CD4-positive, CD25-positive, alpha-beta regulatory T cell (primary cell): ENCODE results near the gene RINL. TPM values are rescaled to one million over a fixed set of nuclear protein-coding genes. Genes with fewer than 3 reads are reported as not detected.
A peak's percentile ranks its signal among the peaks of the same experiment; 100 is the strongest.

Experiments
- ATAC-seq, 2 donors: fragments of 150-1000 bp; cut with Tn5 transposase; one replicate each; pipeline ENCODE4 v1.10.0; 2021; ENCODE audit warnings: low read depth in 2 of 2, moderate number of reproducible peaks in 2 of 2, moderate library complexity in 1 of 2
- DNase-seq, 3 donors: peaks; one replicate each; pipeline versions ENCODE4 v3.0.0 to v3.0.0-alpha.2; 2012 to 2022; ENCODE audit warnings: mixed read lengths in 1 of 3
- H3K27ac ChIP-seq: one replicate; pipeline ENCODE4 v1.7.0; 2013; ENCODE audit warnings: mild to moderate bottlenecking, low read length; ENCODE audit not compliant: insufficient read depth, poor library complexity, severe bottlenecking
- H3K27me3 ChIP-seq: one replicate; pipeline ENCODE4 v1.7.0; 2013; ENCODE audit warnings: low read length; ENCODE audit not compliant: control insufficient read depth, insufficient read depth
- H3K36me3 ChIP-seq: one replicate; pipeline ENCODE4 v1.7.0; 2013; ENCODE audit warnings: mild to moderate bottlenecking, low read length, moderate library complexity; ENCODE audit not compliant: control insufficient read depth, insufficient read depth
- H3K4me1 ChIP-seq: 2 replicates; pipeline ENCODE4 v1.7.0; 2013; ENCODE audit warnings: mild to moderate bottlenecking, low read length; ENCODE audit not compliant: insufficient read depth, control insufficient read depth, poor library complexity, severe bottlenecking
- H3K4me3 ChIP-seq: one replicate; pipeline ENCODE4 v1.7.0; 2013; ENCODE audit warnings: low read depth, mild to moderate bottlenecking, low read length, moderate library complexity
- H3K9me3 ChIP-seq, 2 experiments: 1 replicate in 1 of 2; 2 replicates in 1 of 2; pipeline ENCODE4 v1.7.0; 2013; ENCODE audit warnings: low read length in 2 of 2, mild to moderate bottlenecking in 1 of 2, moderate library complexity in 1 of 2; ENCODE audit not compliant: control insufficient read depth in 2 of 2
- H3K27ac Mint-ChIP-seq, 3 donors: one replicate each; pipeline ENCODE4 v1.8.0; 2020 to 2022; ENCODE audit warnings: mild to moderate bottlenecking in 3 of 3, mixed read lengths in 3 of 3, moderate library complexity in 2 of 3
- H3K27me3 Mint-ChIP-seq: one replicate; pipeline ENCODE4 v1.8.0; 2022; ENCODE audit warnings: mild to moderate bottlenecking, mixed read lengths
- H3K36me3 Mint-ChIP-seq: one replicate; pipeline ENCODE4 v1.8.0; 2020; ENCODE audit warnings: mixed read lengths
- H3K4me1 Mint-ChIP-seq, 4 donors: one replicate each; pipeline ENCODE4 v1.8.0; 2020 to 2022; ENCODE audit warnings: mixed read lengths in 4 of 4, mild to moderate bottlenecking in 1 of 4
- H3K4me3 Mint-ChIP-seq, 4 donors: one replicate each; pipeline ENCODE4 v1.8.0; 2020 to 2022; ENCODE audit warnings: mild to moderate bottlenecking in 4 of 4, mixed read lengths in 4 of 4, moderate library complexity in 3 of 4
- H3K9me3 Mint-ChIP-seq, 7 donors: one replicate each; pipeline ENCODE4 v1.8.0; 2020 to 2022; ENCODE audit warnings: mixed read lengths in 7 of 7, mild to moderate bottlenecking in 3 of 7, moderate library complexity in 2 of 7
- polyA plus RNA-seq, 4 donors: library from polyadenylated mRNA; unstranded; fragments of 300-500 nt; fragmentation: Illumina TruSeq; gene quantifications; one replicate each; pipeline ENCODE4 v1.2.3, GENCODE V29; 2021
- total RNA-seq: library from RNA; stranded (reverse); gene quantifications from one replicate; pipeline ENCODE4 v1.2.3, GENCODE V29; 2022

Gene RINL
- total and polyA plus RNA-seq, 5 donors from 2014 or later = 30.1 to 48.9 (median 38.5) TPM

DNA sequence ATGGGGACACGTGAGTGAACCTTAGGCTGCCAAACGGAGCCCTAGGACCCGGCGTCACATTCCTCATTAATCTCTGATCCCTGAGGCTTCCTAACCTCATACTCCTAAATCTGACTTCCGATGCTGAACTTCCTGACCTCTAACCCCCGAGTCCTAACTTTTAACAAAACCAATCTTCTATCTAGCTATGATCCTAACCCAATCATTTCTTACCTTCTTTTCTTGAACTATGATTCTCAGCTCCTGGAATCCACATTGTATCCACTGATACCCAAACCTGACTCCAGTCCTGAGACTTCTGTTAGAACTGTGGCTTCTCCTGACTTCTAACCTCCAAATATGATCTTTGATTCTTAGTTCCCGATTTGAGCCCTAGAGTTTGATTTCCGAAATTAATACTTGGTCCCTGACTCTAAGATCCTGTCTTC, 22.1 kb upstream of the RINL start:
- H3K9me3 Mint-ChIP-seq = peaks cover 0 to 1% (median 0%) of the 10 kb centered on the region in 7 donors
- H3K27me3 ChIP-seq = no peaks in the 10 kb centered on the region

DNA sequence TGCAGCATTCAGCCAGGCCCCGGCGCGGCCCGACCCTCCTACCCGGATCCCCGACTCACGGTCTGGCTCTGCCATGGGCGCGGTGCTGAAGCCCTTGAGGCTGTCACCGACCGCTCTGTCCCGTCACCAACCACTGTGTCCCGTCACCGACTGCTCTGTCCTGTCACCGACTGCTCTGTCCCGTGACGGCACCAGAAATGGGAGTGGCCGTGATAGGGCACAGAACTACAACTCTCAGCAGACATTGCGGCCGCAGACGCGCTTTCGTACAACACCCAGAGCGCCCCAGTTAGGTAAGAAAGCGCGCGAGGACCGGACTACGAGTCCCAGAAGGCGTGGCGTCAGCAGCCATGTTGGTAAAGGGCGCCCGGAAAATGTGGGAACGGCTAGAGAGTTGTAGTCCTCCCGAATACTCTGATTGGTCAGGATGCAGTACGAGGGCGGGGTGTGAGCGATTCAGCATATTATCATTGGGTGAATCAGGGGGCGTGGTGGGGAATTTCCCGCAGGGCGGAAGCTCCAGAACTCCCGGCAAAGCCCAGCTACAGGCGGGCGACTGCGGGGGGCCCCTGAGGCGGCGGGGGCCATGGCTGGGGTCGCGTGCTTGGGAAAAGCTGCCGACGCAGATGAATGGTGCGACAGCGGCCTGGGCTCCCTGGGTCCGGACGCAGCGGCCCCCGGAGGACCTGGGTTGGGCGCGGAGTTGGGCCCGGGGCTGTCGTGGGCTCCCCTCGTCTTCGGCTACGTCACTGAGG, 21.5 kb upstream of the RINL start, which contains the start of the genes NFKBIB and SIRT2:
Gene NFKBIB, plus strand, starts transcription at position 523 of the 755 bp plus-strand sequence. Its CDS starts 64 bp downstream, at position 587.
Gene SIRT2, minus strand, starts transcription at position 172 of the 755 bp plus-strand sequence. Its CDS starts 97 bp downstream, at position 75.
- Histone ChIP-seq H3K4me3 (peak within 1 kb of the TSS; percentile 92), H3K36me3 (peaks cover 3% of the 10 kb centered on the region), H3K27ac (peak within 1 kb of the TSS; percentile 99), H3K4me1 (peaks cover 32% of the 10 kb centered on the region), H3K9me3 (no peaks in the 10 kb centered on the region), H3K27me3 (no peaks in the 10 kb centered on the region)
- no peaks in the 10 kb centered on the region for H3K27me3 Mint-ChIP-seq
- ATAC-seq = peak; percentile 92 to 93
- H3K4me1 Mint-ChIP-seq = peaks cover 6 to 64% (median 33%) of the 10 kb centered on the region in 4 donors
- H3K36me3 Mint-ChIP-seq = peaks cover 9% of the 10 kb centered on the region
- peaks cover 0 to 1% (median 0%) of the 10 kb centered on the region in 7 donors for H3K9me3 Mint-ChIP-seq
- H3K4me3 Mint-ChIP-seq = peak within 1 kb of the TSS; percentile 91 to 99 (median 95)
- DNase-seq = peak; percentile 99 to 100 (median 100)
- peak within 1 kb of the TSS; percentile 95 to 99 (median 97) for H3K27ac Mint-ChIP-seq

More for the DNA sequence above, 22.1 kb upstream of the RINL start:
- no peak for DNase-seq
- Mint-ChIP-seq H3K27me3 (no peaks in the 10 kb centered on the region), H3K36me3 (peaks cover 12% of the 10 kb centered on the region), H3K4me3 (peak overlapping the region; percentile 91 to 99 (median 95)), H3K27ac (peak overlapping the region; percentile 95 to 97 (median 96)), H3K4me1 (peaks cover 6 to 63% (median 32%) of the 10 kb centered on the region in 4 donors)
- peaks cover 32% of the 10 kb centered on the region for H3K4me1 ChIP-seq
- H3K36me3 ChIP-seq = peaks cover 8% of the 10 kb centered on the region
- peak overlapping the region; percentile 92 for H3K4me3 ChIP-seq
- H3K27ac ChIP-seq = peak overlapping the region; percentile 99
- H3K9me3 ChIP-seq = no peaks in the 10 kb centered on the region
- ATAC-seq = no peak

DNA sequence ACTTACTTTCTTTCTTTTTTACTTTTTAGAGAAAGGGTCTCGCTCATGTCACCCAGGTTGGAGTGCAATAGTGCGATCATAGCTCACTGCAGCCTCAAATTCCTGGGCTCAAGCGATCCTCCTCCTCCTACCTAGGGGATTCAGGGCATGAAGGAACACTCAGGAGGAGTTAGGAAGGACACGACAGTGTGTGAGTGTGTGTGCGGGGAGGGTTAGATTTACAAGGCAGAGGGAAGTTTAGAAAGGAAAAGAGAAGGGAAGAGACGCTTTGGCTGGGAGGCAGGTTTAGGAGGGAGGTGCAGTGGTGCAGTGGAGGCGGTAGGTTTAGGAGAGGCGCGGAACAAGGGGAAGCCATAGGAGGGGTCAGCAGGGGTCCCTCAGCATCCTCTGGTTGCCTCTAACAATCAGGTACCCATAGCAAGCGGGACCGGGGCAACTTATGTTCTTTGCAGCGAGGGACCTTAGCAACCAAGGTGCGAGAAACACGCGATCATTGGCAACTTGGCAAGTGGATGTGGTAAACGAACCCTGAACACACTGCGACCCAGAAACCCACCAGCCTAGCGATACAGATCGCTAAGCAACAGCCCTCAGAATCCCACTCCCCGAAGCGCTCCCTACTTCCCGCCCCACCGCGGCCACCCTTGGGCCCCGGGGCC, 20.8 kb upstream of the RINL start:
- ATAC-seq = peak in 1 of 2 donors; percentile 0
- Histone ChIP-seq H3K9me3 (no peaks in the 10 kb centered on the region), H3K4me1 (peaks cover 32% of the 10 kb centered on the region), H3K4me3 (peak overlapping the region; percentile 90), H3K27me3 (no peaks in the 10 kb centered on the region), H3K27ac (peak overlapping the region; percentile 99), H3K36me3 (peaks cover 2% of the 10 kb centered on the region)
- H3K36me3 Mint-ChIP-seq = peaks cover 3% of the 10 kb centered on the region
- H3K27me3 Mint-ChIP-seq = no peaks in the 10 kb centered on the region
- H3K4me1 Mint-ChIP-seq = peaks cover 6 to 59% (median 29%) of the 10 kb centered on the region in 4 donors
- peak overlapping the region; percentile 93 to 99 (median 97) for H3K27ac Mint-ChIP-seq
- H3K4me3 Mint-ChIP-seq = peak overlapping the region; percentile 91 to 99 (median 95)
- peaks cover 0 to 1% (median 0%) of the 10 kb centered on the region in 7 donors for H3K9me3 Mint-ChIP-seq
- DNase-seq = no peak

DNA sequence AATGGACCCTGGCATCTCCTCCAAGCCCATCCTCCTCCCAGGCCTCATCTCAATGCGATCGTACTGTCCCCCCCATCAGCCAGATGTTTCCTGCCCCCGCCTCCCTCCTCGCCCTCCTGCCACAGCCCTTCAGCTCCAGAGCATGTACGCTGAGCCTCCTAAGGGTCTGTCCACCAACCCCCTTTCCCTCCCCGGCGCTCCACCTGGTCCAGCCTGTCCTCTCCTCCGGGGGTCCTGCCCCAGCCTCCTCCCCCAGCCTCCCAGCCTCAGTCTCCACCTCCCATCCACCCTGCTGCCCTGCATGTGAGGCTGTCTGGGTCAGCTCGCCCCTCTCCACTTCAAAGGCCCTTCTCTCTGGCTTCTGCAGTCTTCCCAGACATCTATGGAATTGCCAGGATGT, 16.9 kb upstream of the RINL start:
- Histone ChIP-seq H3K27me3 (no peaks in the 10 kb centered on the region), H3K27ac (no peak overlapping the region), H3K9me3 (no peaks in the 10 kb centered on the region), H3K4me1 (peaks cover 15% of the 10 kb centered on the region), H3K4me3 (no peak overlapping the region), H3K36me3 (peaks cover 14% of the 10 kb centered on the region)
- no peaks in the 10 kb centered on the region for H3K27me3 Mint-ChIP-seq
- peaks cover 5% of the 10 kb centered on the region for H3K36me3 Mint-ChIP-seq
- H3K9me3 Mint-ChIP-seq = no peaks in the 10 kb centered on the region
- peak overlapping the region in 1 of 3 donors; percentile 65 for H3K27ac Mint-ChIP-seq
- DNase-seq (no peak), ATAC-seq (no peak)
- H3K4me3 Mint-ChIP-seq = no peak overlapping the region
- peaks cover 0 to 33% (median 15%) of the 10 kb centered on the region in 4 donors for H3K4me1 Mint-ChIP-seq

DNA sequence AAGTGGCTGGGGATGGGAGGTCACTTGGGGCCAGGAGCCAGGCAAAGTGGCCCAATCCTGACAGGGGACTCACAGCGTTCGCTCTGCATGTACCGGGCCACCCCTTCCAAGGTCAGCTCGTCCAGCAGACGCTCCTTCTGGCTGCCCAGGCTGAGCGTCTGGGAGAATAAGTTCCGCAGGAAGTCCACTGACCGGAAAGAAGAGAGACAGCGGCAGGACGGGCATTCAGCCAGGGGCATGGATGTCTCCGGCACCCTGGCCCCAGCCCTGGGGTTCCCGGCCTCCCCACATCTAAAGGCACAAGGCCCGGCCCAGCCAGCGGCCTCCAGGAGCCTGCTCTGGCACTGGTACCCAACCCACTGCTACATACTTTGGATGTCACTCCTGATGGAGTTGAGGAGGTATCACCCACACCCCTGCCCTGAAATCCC, 15.3 kb upstream of the RINL start:
- peaks cover 29% of the 10 kb centered on the region for H3K36me3 ChIP-seq
- Mint-ChIP-seq H3K27ac (no peak overlapping the region), H3K9me3 (no peaks in the 10 kb centered on the region), H3K4me3 (no peak overlapping the region), H3K36me3 (peaks cover 5% of the 10 kb centered on the region), H3K27me3 (no peaks in the 10 kb centered on the region), H3K4me1 (peaks cover 0 to 21% (median 7%) of the 10 kb centered on the region in 4 donors)
- no peak overlapping the region for H3K27ac ChIP-seq
- no peak for DNase-seq
- H3K4me3 ChIP-seq = no peak overlapping the region
- no peak for ATAC-seq
- peaks cover 6% of the 10 kb centered on the region for H3K4me1 ChIP-seq
- no peaks in the 10 kb centered on the region for H3K27me3 ChIP-seq
- H3K9me3 ChIP-seq = no peaks in the 10 kb centered on the region

DNA sequence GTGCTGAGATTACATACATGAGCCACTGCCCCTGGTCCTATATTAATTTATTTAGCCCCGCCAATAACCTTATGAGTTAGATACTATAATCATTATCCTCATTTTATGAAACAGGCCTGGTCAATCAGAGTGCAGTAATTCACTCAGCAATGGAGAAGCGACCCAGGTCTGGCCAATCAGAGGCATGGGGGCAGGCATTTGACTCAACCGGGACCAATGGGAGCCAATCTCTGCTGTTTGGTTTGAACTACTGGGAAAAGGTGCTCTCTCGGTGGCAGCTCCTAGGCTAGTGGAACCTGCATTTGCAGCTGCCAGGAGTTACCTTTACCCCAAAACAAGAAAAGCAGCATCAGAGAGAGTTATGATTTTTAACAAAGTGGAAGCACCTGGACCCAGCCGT, 14.8 kb upstream of the RINL start:
- ATAC-seq (no peak), DNase-seq (no peak)
- Mint-ChIP-seq H3K36me3 (peaks cover 5% of the 10 kb centered on the region), H3K27ac (peak overlapping the region in 1 of 3 donors; percentile 48), H3K4me3 (peak overlapping the region in 1 of 4 donors; percentile 30), H3K27me3 (no peaks in the 10 kb centered on the region), H3K4me1 (peaks cover 0 to 21% (median 5%) of the 10 kb centered on the region in 4 donors), H3K9me3 (no peaks in the 10 kb centered on the region)
- Histone ChIP-seq H3K4me1 (peaks cover 3% of the 10 kb centered on the region), H3K27me3 (no peaks in the 10 kb centered on the region), H3K36me3 (peaks cover 31% of the 10 kb centered on the region), H3K4me3 (no peak overlapping the region), H3K27ac (no peak overlapping the region), H3K9me3 (no peaks in the 10 kb centered on the region)

DNA sequence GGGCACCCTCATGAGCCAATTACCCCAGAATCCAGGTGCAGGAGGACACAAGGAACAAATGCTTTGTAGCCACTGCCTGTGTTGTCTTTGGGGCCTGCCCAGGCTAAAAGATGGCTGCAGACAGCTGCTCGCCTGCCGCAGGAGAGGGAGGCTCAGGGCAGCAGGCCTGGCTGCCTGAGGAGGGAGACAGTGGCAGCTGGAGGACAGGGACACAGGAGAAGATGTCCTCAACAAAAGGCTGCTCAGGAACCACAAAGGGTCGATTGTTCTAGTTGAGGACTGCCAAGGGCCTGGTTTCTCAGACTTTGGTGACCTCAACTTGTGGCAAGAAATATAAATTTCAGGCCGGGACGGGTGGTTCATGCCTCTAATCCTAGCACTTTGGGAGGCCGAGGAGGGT, 13.7 kb upstream of the RINL start:
- DNase-seq (no peak), ATAC-seq (no peak)
- Mint-ChIP-seq H3K36me3 (peaks cover 5% of the 10 kb centered on the region), H3K27me3 (no peaks in the 10 kb centered on the region), H3K4me1 (peaks cover 0 to 17% (median 4%) of the 10 kb centered on the region in 4 donors), H3K9me3 (no peaks in the 10 kb centered on the region), H3K27ac (no peak overlapping the region), H3K4me3 (no peak overlapping the region)
- H3K9me3 ChIP-seq = no peaks in the 10 kb centered on the region
- H3K36me3 ChIP-seq = peaks cover 31% of the 10 kb centered on the region
- no peaks in the 10 kb centered on the region for H3K27me3 ChIP-seq
- H3K4me3 ChIP-seq = no peak overlapping the region
- H3K4me1 ChIP-seq = peaks cover 3% of the 10 kb centered on the region
- no peak overlapping the region for H3K27ac ChIP-seq
